ENCODE measurements around the gene ROR1. TPM values are rescaled to one million over a fixed set of nuclear protein-coding genes. Genes with fewer than 3 reads are reported as not detected.
A peak's percentile ranks its signal among the peaks of the same experiment; 100 is the strongest.

Gene ROR1
- total RNA-seq, 4 donors from 2014 or later = 5.1 to 7.3 (median 6.5) TPM

- H3K27ac ChIP-seq (replicated peaks in 1 of 4) = no peak overlapping the region
- H3K36me3 ChIP-seq = no peaks in the 10 kb centered on the region
- H3K4me3 ChIP-seq = no peak overlapping the region
- no peaks in the 10 kb centered on the region for H3K9me3 ChIP-seq
- DNase-seq (ENCODE audit: extremely low spot score) = no peak
- no peaks in the 10 kb centered on the region for H3K4me1 ChIP-seq
- 67% methylated on average over 1 of the region's 1 CpG for WGBS
- no peaks in the 10 kb centered on the region for H3K27me3 ChIP-seq
- TF ChIP-seq CTCF (IDR thresholded peaks at IDR 0.05) = no peak
- TF ChIP-seq POLR2A (IDR thresholded peaks at IDR 0.05; ENCODE audit: low read depth) = no peak
- TF ChIP-seq POLR2AphosphoS5 (IDR thresholded peaks at IDR 0.05) = no peak
- no peak for TF ChIP-seq EP300 (IDR thresholded peaks at IDR 0.05)
- intact Hi-C loops (cut with DNase I) = no loop called here
Measured at GRCh38 chr1:64031236-64031635, 257.4 kb downstream of the ROR1 start.

GRCh38 chr1:64033667-64034220 lies 259.9 kb downstream of the ROR1 start:
- DNase-seq (ENCODE audit: extremely low spot score) = no peak
- intact Hi-C loops (cut with DNase I) = no loop called here
- TF ChIP-seq POLR2A (IDR thresholded peaks at IDR 0.05; ENCODE audit: low read depth) (no peak), EP300 (IDR thresholded peaks at IDR 0.05) (no peak)
- Histone ChIP-seq H3K9me3 (no peaks in the 10 kb centered on the region), H3K27ac (replicated peaks in 1 of 4) (no peak overlapping the region), H3K27me3 (no peaks in the 10 kb centered on the region), H3K36me3 (no peaks in the 10 kb centered on the region), H3K4me1 (peaks cover under 1 to 7% (median 2%) of the 10 kb centered on the region in 4 donors), H3K4me3 (no peak overlapping the region)
- whole genome bisulfite sequencing = 51% methylated on average over 3 of the region's 3 CpGs

- Histone ChIP-seq H3K36me3 (no peaks in the 10 kb centered on the region), H3K27ac (replicated peaks in 1 of 4) (no peak overlapping the region), H3K9me3 (no peaks in the 10 kb centered on the region), H3K4me1 (peaks cover 12 to 17% (median 14%) of the 10 kb centered on the region in 4 donors), H3K27me3 (no peaks in the 10 kb centered on the region), H3K4me3 (no peak overlapping the region)
- DNase-seq (ENCODE audit: extremely low spot score) = no peak
- TF ChIP-seq EP300 (IDR thresholded peaks at IDR 0.05) (no peak), POLR2AphosphoS5 (IDR thresholded peaks at IDR 0.05) (no peak), POLR2A (IDR thresholded peaks at IDR 0.05; ENCODE audit: low read depth) (no peak), CTCF (IDR thresholded peaks at IDR 0.05) (no peak)
- intact Hi-C loops (cut with DNase I) = no loop called here
- 73% methylated on average over 2 of the region's 2 CpGs for WGBS
Measured at GRCh38 chr1:64036549-64036948, 262.7 kb downstream of the ROR1 start.

GRCh38 chr1:64038119-64038518 lies 264.3 kb downstream of the ROR1 start:
- intact Hi-C loops (cut with DNase I) = no loop called here
- DNase-seq (ENCODE audit: extremely low spot score) = peak; percentile 17
- H3K36me3 ChIP-seq = no peaks in the 10 kb centered on the region
- TF ChIP-seq POLR2AphosphoS5 (IDR thresholded peaks at IDR 0.05) (no peak), CTCF (IDR thresholded peaks at IDR 0.05) (no peak), EP300 (IDR thresholded peaks at IDR 0.05) (no peak)
- no peak overlapping the region for H3K27ac ChIP-seq (replicated peaks in 1 of 4)
- no peak overlapping the region for H3K4me3 ChIP-seq
- peaks cover 26 to 32% (median 28%) of the 10 kb centered on the region in 4 donors for H3K4me1 ChIP-seq
- H3K9me3 ChIP-seq = no peaks in the 10 kb centered on the region
- WGBS = 95% methylated on average over 4 of the region's 4 CpGs
- no peaks in the 10 kb centered on the region for H3K27me3 ChIP-seq

- Histone ChIP-seq H3K9me3 (no peaks in the 10 kb centered on the region), H3K4me1 (peaks cover 31 to 36% (median 33%) of the 10 kb centered on the region in 4 donors), H3K36me3 (no peaks in the 10 kb centered on the region), H3K27me3 (no peaks in the 10 kb centered on the region), H3K27ac (replicated peaks in 1 of 4) (peak overlapping the region; percentile 29 to 43 (median 34)), H3K4me3 (no peak overlapping the region)
- intact Hi-C loops (cut with DNase I) = no loop called here
- DNase-seq (ENCODE audit: extremely low spot score) = peak; percentile 62
- no peak for TF ChIP-seq POLR2AphosphoS5 (IDR thresholded peaks at IDR 0.05)
- TF ChIP-seq CTCF (IDR thresholded peaks at IDR 0.05) = no peak
- no peak for TF ChIP-seq EP300 (IDR thresholded peaks at IDR 0.05)
- TF ChIP-seq POLR2A (IDR thresholded peaks at IDR 0.05; ENCODE audit: low read depth) = no peak
- WGBS = 72% methylated on average over 1 of the region's 1 CpG
Measured at GRCh38 chr1:64038965-64039364, 265.1 kb downstream of the ROR1 start.
